H9 (cell line): ENCODE results near the gene IMMP1L. TPM values are rescaled to one million over a fixed set of nuclear protein-coding genes. Genes with fewer than 3 reads are reported as not detected.

Source experiments
- DNase-seq: peaks from one replicate; pipeline ENCODE4 v3.0.0-alpha.2; 2017
- H2AFZ ChIP-seq: one replicate; pipeline ENCODE4 v1.6.1; 2013; ENCODE audit warnings: mild to moderate bottlenecking, low read length, control low read depth, moderate library complexity
- H2AK5ac ChIP-seq: 2 replicates; pipeline ENCODE4 v1.6.1; 2013; ENCODE audit warnings: low read length, control low read depth, mixed read lengths; ENCODE audit not compliant: insufficient read length
- H2BK120ac ChIP-seq: one replicate; pipeline ENCODE4 v1.6.1; 2013; ENCODE audit warnings: low read depth, mild to moderate bottlenecking, low read length, control low read depth, inconsistent platforms; ENCODE audit not compliant: poor library complexity, severe bottlenecking
- H2BK12ac ChIP-seq: 2 replicates; pipeline ENCODE4 v1.6.1; 2013; ENCODE audit warnings: low read length, control low read depth, mixed read lengths, low read depth; ENCODE audit not compliant: insufficient read length
- H2BK15ac ChIP-seq: 2 replicates; pipeline ENCODE4 v1.6.1; 2013; ENCODE audit warnings: low read depth, low read length, control low read depth
- H2BK20ac ChIP-seq: one replicate; pipeline ENCODE4 v1.6.1; 2013; ENCODE audit warnings: low read depth, mild to moderate bottlenecking, low read length, control low read depth, inconsistent platforms; ENCODE audit not compliant: poor library complexity, severe bottlenecking
- H2BK5ac ChIP-seq: 2 replicates; pipeline ENCODE4 v1.6.1; 2013; ENCODE audit warnings: low read length, control low read depth, mixed read lengths; ENCODE audit not compliant: insufficient read length
- H3K14ac ChIP-seq: 2 replicates; pipeline ENCODE4 v1.6.1; 2013; ENCODE audit warnings: low read length, control low read depth; ENCODE audit not compliant: insufficient read depth
- H3K18ac ChIP-seq: 2 replicates; pipeline ENCODE4 v1.6.1; 2013; ENCODE audit warnings: low read depth, mild to moderate bottlenecking, mixed read lengths, low read length, control low read depth; ENCODE audit not compliant: insufficient read length
- H3K23ac ChIP-seq: 2 replicates; pipeline ENCODE4 v1.6.1; 2013; ENCODE audit warnings: low read length, control low read depth, mixed read lengths, low read depth; ENCODE audit not compliant: insufficient read length
- H3K23me2 ChIP-seq: 2 replicates; pipeline ENCODE4 v1.6.1; 2013; ENCODE audit warnings: low read depth, mild to moderate bottlenecking, mixed read lengths, low read length, control low read depth; ENCODE audit not compliant: insufficient read length, poor library complexity, severe bottlenecking
- H3K27ac ChIP-seq: 2 replicates; pipeline ENCODE4 v1.5.1; 2013; ENCODE audit warnings: low read length, control low read depth, mixed read lengths, low read depth; ENCODE audit not compliant: insufficient read length
- H3K27me3 ChIP-seq: 2 replicates; pipeline ENCODE4 v1.6.1; 2013; ENCODE audit warnings: low read length, control low read depth, inconsistent platforms; ENCODE audit not compliant: insufficient read depth
- H3K4ac ChIP-seq: 2 replicates; pipeline ENCODE4 v1.6.1; 2013; ENCODE audit warnings: low read depth, mild to moderate bottlenecking, control low read depth, inconsistent platforms, low read length, moderate library complexity
- H3K4me1 ChIP-seq: 2 replicates; pipeline ENCODE4 v1.6.1; 2013; ENCODE audit warnings: low read length, control low read depth, inconsistent platforms; ENCODE audit not compliant: insufficient read depth
- H3K4me2 ChIP-seq: 2 replicates; pipeline ENCODE4 v1.6.1; 2013; ENCODE audit warnings: low read length, control low read depth, mixed read lengths; ENCODE audit not compliant: insufficient read length, insufficient read depth
- H3K56ac ChIP-seq: 2 replicates; pipeline ENCODE4 v1.6.1; 2013; ENCODE audit warnings: low read depth, mild to moderate bottlenecking, mixed read lengths, low read length, control low read depth; ENCODE audit not compliant: insufficient read length
- H3K79me1 ChIP-seq: 2 replicates; pipeline ENCODE4 v1.6.1; 2013; ENCODE audit warnings: low read depth, mild to moderate bottlenecking, moderate library complexity, low read length, control low read depth, inconsistent platforms; ENCODE audit not compliant: insufficient read depth, poor library complexity, severe bottlenecking
- H3K79me2 ChIP-seq: 2 replicates; pipeline ENCODE4 v1.6.1; 2013; ENCODE audit warnings: low read length, control low read depth, inconsistent platforms; ENCODE audit not compliant: insufficient read depth
- H3K9ac ChIP-seq: 2 replicates; pipeline ENCODE4 v1.6.1; 2013; ENCODE audit warnings: low read length, control low read depth, mixed read lengths; ENCODE audit not compliant: insufficient read length; ENCODE audit errors: extremely low read depth
- H3K9me3 ChIP-seq: one replicate; pipeline ENCODE4 v1.6.1; 2013; ENCODE audit warnings: low read depth, low read length, inconsistent platforms; ENCODE audit not compliant: control insufficient read depth
- H3T11ph ChIP-seq: one replicate; pipeline ENCODE4 v1.6.1; 2013; ENCODE audit warnings: mild to moderate bottlenecking, low read length, control low read depth, inconsistent platforms
- H4K20me1 ChIP-seq: one replicate; pipeline ENCODE4 v1.6.1; 2013; ENCODE audit not compliant: control insufficient read depth, insufficient read length, insufficient read depth
- H4K5ac ChIP-seq: 2 replicates; pipeline ENCODE4 v1.6.1; 2013; ENCODE audit warnings: low read depth, mild to moderate bottlenecking, mixed read lengths, low read length, control low read depth; ENCODE audit not compliant: insufficient read length
- H4K8ac ChIP-seq: replicated peaks from 2 replicates; pipeline ENCODE4 v1.6.1; 2013; ENCODE audit warnings: low read length, control low read depth, mixed read lengths, low read depth; ENCODE audit not compliant: insufficient read length
- H4K91ac ChIP-seq: 2 replicates; pipeline ENCODE4 v1.6.1; 2013; ENCODE audit warnings: low read depth, mild to moderate bottlenecking, moderate library complexity, mixed read lengths, low read length, control low read depth; ENCODE audit not compliant: insufficient read length
- H3K27ac Mint-ChIP-seq, 3 experiments: 2 replicates in 2 of 3; 3 replicates in 1 of 3; pipeline ENCODE4 v1.8.0; 2020 to 2021; ENCODE audit warnings: mixed read lengths in 3 of 3, mild to moderate bottlenecking in 1 of 3, moderate library complexity in 1 of 3
- H3K27me3 Mint-ChIP-seq: 2 replicates; pipeline ENCODE4 v1.8.0; 2021; ENCODE audit warnings: low read depth, mild to moderate bottlenecking, moderate library complexity, mixed read lengths
- H3K36me3 Mint-ChIP-seq, 3 experiments: 2 replicates in 2 of 3; 3 replicates in 1 of 3; pipeline ENCODE4 v1.8.0; 2020 to 2021; ENCODE audit warnings: low read depth in 3 of 3, mixed read lengths in 3 of 3; ENCODE audit not compliant: insufficient read depth in 1 of 3
- H3K4me1 Mint-ChIP-seq, 2 experiments: 2 replicates each; pipeline ENCODE4 v1.8.0; 2020; ENCODE audit warnings: mixed read lengths in 2 of 2
- H3K4me3 Mint-ChIP-seq, 2 experiments: 2 replicates in 1 of 2; 3 replicates in 1 of 2; pipeline ENCODE4 v1.8.0; 2020 to 2021; ENCODE audit warnings: mild to moderate bottlenecking in 2 of 2, mixed read lengths in 2 of 2, moderate library complexity in 1 of 2
- H3K9me3 Mint-ChIP-seq, 2 experiments: 2 replicates in 1 of 2; 3 replicates in 1 of 2; pipeline ENCODE4 v1.8.0; 2020; ENCODE audit warnings: mild to moderate bottlenecking in 2 of 2, mixed read lengths in 2 of 2, moderate library complexity in 1 of 2
- WGBS: extraction: QIAGEN DNeasy Blood & Tissue Kit; methylation state at CpG from one replicate; pipeline ENCODE4 v1.1.7; 2013; ENCODE audit warnings: missing lambda C conversion rate, low lambda C conversion rate, mixed read lengths; ENCODE audit not compliant: insufficient read length; ENCODE audit errors: extremely low coverage; 5-methylcytosine and 5-hydroxymethylcytosine counted together
- total RNA-seq: library from RNA; stranded (reverse); gene quantifications from 2 replicates; pipeline ENCODE4 v1.2.1, GENCODE V29; 2021
- TF ChIP-seq, protein P1 (sequence below): fragments of 200-600 bp; sonication (generic); conservative IDR thresholded peaks from 3 replicates; pipeline ENCODE4 v1.8.0; 2021; ENCODE audit warnings: antibody characterized with exemption, mild to moderate bottlenecking

The IMMP1L gene
- total RNA-seq, 1 experiment from 2014 or later, result 27.0 TPM

DNA sequence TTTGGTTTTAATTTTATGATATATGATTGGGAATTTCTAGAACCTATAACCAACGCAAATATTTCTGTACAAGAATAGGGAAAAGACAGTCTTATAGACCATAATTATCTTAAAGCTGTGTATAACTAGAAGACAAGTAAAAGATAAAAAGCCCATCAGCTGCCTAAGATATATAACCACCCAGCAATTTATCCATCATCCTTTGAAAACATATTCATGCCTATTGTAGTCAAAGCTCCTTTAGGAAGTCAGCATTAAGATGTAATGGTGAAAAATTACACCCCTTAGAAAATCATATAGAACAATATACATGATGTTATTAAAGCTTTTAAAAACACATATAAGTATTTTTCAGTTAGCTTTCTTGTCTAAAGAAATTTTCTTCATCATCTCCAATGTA, 46.5 kb upstream of the IMMP1L start:
- H3K23ac ChIP-seq, result no peak overlapping the region
- no peak overlapping the region for H2AK5ac ChIP-seq
- no peak overlapping the region for H2BK20ac ChIP-seq
- Mint-ChIP-seq H3K4me1 (peaks cover 6 to 11% of the 10 kb centered on the region in 2 experiments), H3K36me3 (peaks cover 9 to 20% (median 14%) of the 10 kb centered on the region in 3 experiments), H3K27me3 (no peaks in the 10 kb centered on the region), H3K4me3 (no peak overlapping the region), H3K9me3 (peaks cover 12 to 15% of the 10 kb centered on the region in 2 experiments), H3K27ac (no peak overlapping the region)
- TF ChIP-seq, protein P1, sequence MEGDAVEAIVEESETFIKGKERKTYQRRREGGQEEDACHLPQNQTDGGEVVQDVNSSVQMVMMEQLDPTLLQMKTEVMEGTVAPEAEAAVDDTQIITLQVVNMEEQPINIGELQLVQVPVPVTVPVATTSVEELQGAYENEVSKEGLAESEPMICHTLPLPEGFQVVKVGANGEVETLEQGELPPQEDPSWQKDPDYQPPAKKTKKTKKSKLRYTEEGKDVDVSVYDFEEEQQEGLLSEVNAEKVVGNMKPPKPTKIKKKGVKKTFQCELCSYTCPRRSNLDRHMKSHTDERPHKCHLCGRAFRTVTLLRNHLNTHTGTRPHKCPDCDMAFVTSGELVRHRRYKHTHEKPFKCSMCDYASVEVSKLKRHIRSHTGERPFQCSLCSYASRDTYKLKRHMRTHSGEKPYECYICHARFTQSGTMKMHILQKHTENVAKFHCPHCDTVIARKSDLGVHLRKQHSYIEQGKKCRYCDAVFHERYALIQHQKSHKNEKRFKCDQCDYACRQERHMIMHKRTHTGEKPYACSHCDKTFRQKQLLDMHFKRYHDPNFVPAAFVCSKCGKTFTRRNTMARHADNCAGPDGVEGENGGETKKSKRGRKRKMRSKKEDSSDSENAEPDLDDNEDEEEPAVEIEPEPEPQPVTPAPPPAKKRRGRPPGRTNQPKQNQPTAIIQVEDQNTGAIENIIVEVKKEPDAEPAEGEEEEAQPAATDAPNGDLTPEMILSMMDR, result no peak
- no peak overlapping the region for H3T11ph ChIP-seq
- no peak for DNase-seq
- H4K91ac ChIP-seq, result no peak overlapping the region
- no peaks in the 10 kb centered on the region for H3K79me1 ChIP-seq
- no peak overlapping the region for H2BK12ac ChIP-seq
- H3K56ac ChIP-seq, result no peak overlapping the region
- H3K27ac ChIP-seq, result no peak overlapping the region
- H4K8ac ChIP-seq, result no peak overlapping the region
- H3K9ac ChIP-seq, result no peak overlapping the region
- H3K79me2 ChIP-seq, result no peaks in the 10 kb centered on the region
- H2BK120ac ChIP-seq, result no peak overlapping the region
- no peaks in the 10 kb centered on the region for H3K23me2 ChIP-seq
- H3K9me3 ChIP-seq, result no peaks in the 10 kb centered on the region
- no peak overlapping the region for H3K14ac ChIP-seq
- no peaks in the 10 kb centered on the region for H4K20me1 ChIP-seq
- H3K18ac ChIP-seq, result no peak overlapping the region
- no peak overlapping the region for H3K4me2 ChIP-seq
- H3K4me1 ChIP-seq, result no peaks in the 10 kb centered on the region
- no peak overlapping the region for H2BK5ac ChIP-seq
- no peak overlapping the region for H4K5ac ChIP-seq
- H2AFZ ChIP-seq, result no peak overlapping the region
- H3K27me3 ChIP-seq, result no peaks in the 10 kb centered on the region
- WGBS, result no CpG with 5 or more reads among the region's 1 CpG
- H2BK15ac ChIP-seq, result no peak overlapping the region
- H3K4ac ChIP-seq, result no peak overlapping the region
